CD14-positive monocyte (primary cell): ENCODE measurements around the gene SNX9. TPM values are rescaled to one million over a fixed set of nuclear protein-coding genes. Genes with fewer than 3 reads are reported as not detected.

Experiments
- DNase-seq, 3 donors: peaks; one replicate each; pipeline ENCODE4 v3.0.0-alpha.2; 2011 to 2022
- H2AFZ ChIP-seq: 2 replicates; pipeline ENCODE4 v1.6.0; 2012; ENCODE audit warnings: mild to moderate bottlenecking, low read depth, low read length, inconsistent platforms; ENCODE audit not compliant: insufficient read depth, poor library complexity, severe bottlenecking
- H3K27ac ChIP-seq, 2 donors: 1 replicate in 1 of 2; 2 replicates in 1 of 2; pipeline ENCODE4 v1.5.1; 2012 to 2013; ENCODE audit warnings: low read length in 2 of 2, control low read depth in 1 of 2, inconsistent platforms in 1 of 2, low read depth in 1 of 2, mild to moderate bottlenecking in 1 of 2
- H3K27me3 ChIP-seq, 2 donors: one replicate each; pipeline versions ENCODE4 v1.6.0 to v1.6.1; 2011 to 2013; ENCODE audit warnings: low read length in 2 of 2; ENCODE audit not compliant: control insufficient read depth in 2 of 2, insufficient read depth in 2 of 2
- H3K36me3 ChIP-seq, 2 donors: replicated peaks in 1 of 2; 1 replicate in 1 of 2; 2 replicates in 1 of 2; pipeline versions ENCODE4 v1.5.1 to v1.6.1; 2012 to 2013; ENCODE audit warnings: low read length in 2 of 2, control low read depth in 1 of 2, inconsistent platforms in 1 of 2, mild to moderate bottlenecking in 1 of 2; ENCODE audit not compliant: insufficient read depth in 2 of 2, control insufficient read depth in 1 of 2
- H3K4me1 ChIP-seq, 2 donors: 1 replicate in 1 of 2; 2 replicates in 1 of 2; pipeline versions ENCODE4 v1.5.1 to v1.6.1; 2012 to 2013; ENCODE audit warnings: low read length in 2 of 2, control low read depth in 1 of 2, inconsistent platforms in 1 of 2, mild to moderate bottlenecking in 1 of 2, moderate library complexity in 1 of 2; ENCODE audit not compliant: insufficient read depth in 2 of 2, control insufficient read depth in 1 of 2
- H3K4me2 ChIP-seq: replicated peaks from 2 replicates; pipeline ENCODE3; 2012; ENCODE audit warnings: low read length, moderate library complexity, mild to moderate bottlenecking; ENCODE audit not compliant: poor library complexity, severe bottlenecking; ENCODE audit errors: extremely low read depth
- H3K4me3 ChIP-seq, 3 experiments: fragments of 200-600 bp in 1 of 3; sonication (generic) in 1 of 3; replicated peaks in 1 of 3; 1 replicate in 2 of 3; 2 replicates in 1 of 3; pipeline ENCODE4 v1.5.1; 2011 to 2013; ENCODE audit warnings: low read length in 3 of 3, mild to moderate bottlenecking in 3 of 3, control low read depth in 2 of 3, low read depth in 2 of 3, inconsistent platforms in 1 of 3, moderate library complexity in 1 of 3
- H3K79me2 ChIP-seq: 2 replicates; pipeline ENCODE4 v1.6.0; 2012; ENCODE audit warnings: mild to moderate bottlenecking, control low read depth, inconsistent platforms, low read length, moderate library complexity; ENCODE audit not compliant: insufficient read depth
- H3K9ac ChIP-seq: 2 replicates; pipeline ENCODE4 v1.6.0; 2017; ENCODE audit warnings: low read length, mild to moderate bottlenecking; ENCODE audit not compliant: insufficient read depth, poor library complexity, severe bottlenecking
- H3K9me3 ChIP-seq, 2 donors: replicated peaks in 1 of 2; 1 replicate in 1 of 2; 2 replicates in 1 of 2; pipeline versions ENCODE4 v1.5.1 to v1.6.1; 2012 to 2013; ENCODE audit warnings: low read length in 2 of 2, control low read depth in 1 of 2; ENCODE audit not compliant: control insufficient read depth in 1 of 2, insufficient read depth in 1 of 2
- H4K20me1 ChIP-seq: 2 replicates; pipeline ENCODE4 v1.6.0; 2012; ENCODE audit warnings: mild to moderate bottlenecking, low read length, control low read depth, moderate library complexity; ENCODE audit not compliant: insufficient read depth
- H3K27ac Mint-ChIP-seq, 7 donors: one replicate each; pipeline ENCODE4 v1.8.0; 2020; ENCODE audit warnings: mild to moderate bottlenecking in 7 of 7, mixed read lengths in 7 of 7, moderate library complexity in 6 of 7, inconsistent platforms in 2 of 7
- H3K27me3 Mint-ChIP-seq, 3 donors: one replicate each; pipeline ENCODE4 v1.8.0; 2021 to 2022; ENCODE audit warnings: low read depth in 3 of 3, mild to moderate bottlenecking in 3 of 3, mixed read lengths in 3 of 3, moderate library complexity in 3 of 3, inconsistent platforms in 1 of 3
- H3K36me3 Mint-ChIP-seq, 2 donors: one replicate each; pipeline ENCODE4 v1.8.0; 2020; ENCODE audit warnings: mixed read lengths in 2 of 2, inconsistent platforms in 1 of 2, mild to moderate bottlenecking in 1 of 2
- H3K4me1 Mint-ChIP-seq: one replicate; pipeline ENCODE4 v1.8.0; 2020; ENCODE audit warnings: mild to moderate bottlenecking, mixed read lengths
- H3K4me3 Mint-ChIP-seq, 2 donors: one replicate each; pipeline ENCODE4 v1.8.0; 2020; ENCODE audit warnings: mild to moderate bottlenecking in 2 of 2, mixed read lengths in 2 of 2, moderate library complexity in 1 of 2
- H3K9me3 Mint-ChIP-seq, 7 donors: one replicate each; pipeline ENCODE4 v1.8.0; 2020 to 2022; ENCODE audit warnings: mixed read lengths in 7 of 7, mild to moderate bottlenecking in 6 of 7, moderate library complexity in 6 of 7, inconsistent platforms in 2 of 7
- CTCF ChIP-seq: fragments of 200-600 bp; IDR thresholded peaks from one replicate; pipeline ENCODE4 v1.8.0; 2022; ENCODE audit warnings: antibody characterized with exemption, mild to moderate bottlenecking
- WGBS: methylation state at CpG from one replicate; pipeline ENCODE4 v1.1.5; 2013; ENCODE audit warnings: missing lambda C conversion rate; ENCODE audit not compliant: insufficient coverage; 5-methylcytosine and 5-hydroxymethylcytosine counted together
- intact Hi-C, 2 donors: fragments of 100-400 bp; cut with micrococcal nuclease; formaldehyde crosslinking; loops; one replicate each; pipeline versions ENCODE4 v1.15.0 to v1.15.1; 2023
- polyA plus RNA-seq, 3 donors: library from polyadenylated mRNA; depleted of rRNA in 1 of 3; unstranded in 2 of 3; stranded (reverse) in 1 of 3; fragments of 300-500 nt in 2 of 3; fragments of >200 nt in 1 of 3; fragmentation: Illumina TruSeq in 2 of 3; gene quantifications; 1 replicate in 2 of 3; 2 replicates in 1 of 3; pipeline ENCODE4 v1.2.3, GENCODE V29; 2012 to 2021

SNX9 gene
- polyA plus RNA-seq, 3 donors: 5.5 to 8.1 (median 7.2) TPM

- no peaks in the 10 kb centered on the region for H3K27me3 ChIP-seq
- H3K9me3 ChIP-seq: no peaks in the 10 kb centered on the region
- H3K4me2 ChIP-seq: no peak overlapping the region
- H3K4me1 Mint-ChIP-seq: no peaks in the 10 kb centered on the region
- intact Hi-C loops: no loop called here
- peaks cover 46 to 67% of the 10 kb centered on the region in 2 donors for H3K36me3 Mint-ChIP-seq
- no peaks in the 10 kb centered on the region for H3K79me2 ChIP-seq
- H3K4me3 ChIP-seq: no peak overlapping the region
- no peak for TF ChIP-seq CTCF
- no peak overlapping the region for H3K27ac Mint-ChIP-seq
- no peak for DNase-seq
- no peaks in the 10 kb centered on the region for H3K27me3 Mint-ChIP-seq
- peaks cover 29 to 95% of the 10 kb centered on the region in 2 donors for H3K36me3 ChIP-seq
- WGBS: no CpG with 5 or more reads among the region's 2 CpGs
- no peak overlapping the region for H2AFZ ChIP-seq
- no peaks in the 10 kb centered on the region for H3K4me1 ChIP-seq
- no peaks in the 10 kb centered on the region for H3K9me3 Mint-ChIP-seq
- H4K20me1 ChIP-seq: no peaks in the 10 kb centered on the region
- no peak overlapping the region for H3K9ac ChIP-seq
- no peak overlapping the region for H3K27ac ChIP-seq
- H3K4me3 Mint-ChIP-seq: no peak overlapping the region
Measured at GRCh38 chr6:157935786-157936185, 112.7 kb downstream of the SNX9 start.

GRCh38 chr6:157937318-157937717 is 114.3 kb downstream of the SNX9 start:
- H3K4me1 ChIP-seq: no peaks in the 10 kb centered on the region
- H3K9ac ChIP-seq: no peak overlapping the region
- no peak overlapping the region for H3K27ac Mint-ChIP-seq
- H3K27me3 Mint-ChIP-seq: no peaks in the 10 kb centered on the region
- H3K79me2 ChIP-seq: no peaks in the 10 kb centered on the region
- no peak overlapping the region for H2AFZ ChIP-seq
- TF ChIP-seq CTCF: no peak
- H4K20me1 ChIP-seq: no peaks in the 10 kb centered on the region
- H3K4me3 ChIP-seq: no peak overlapping the region
- no peak overlapping the region for H3K4me2 ChIP-seq
- H3K9me3 Mint-ChIP-seq: no peaks in the 10 kb centered on the region
- no peaks in the 10 kb centered on the region for H3K4me1 Mint-ChIP-seq
- peaks cover 30 to 96% of the 10 kb centered on the region in 2 donors for H3K36me3 ChIP-seq
- no peak overlapping the region for H3K27ac ChIP-seq
- DNase-seq: no peak
- no peaks in the 10 kb centered on the region for H3K9me3 ChIP-seq
- no peak overlapping the region for H3K4me3 Mint-ChIP-seq
- no peaks in the 10 kb centered on the region for H3K27me3 ChIP-seq
- H3K36me3 Mint-ChIP-seq: peaks cover 56 to 67% of the 10 kb centered on the region in 2 donors
- no CpG with 5 or more reads among the region's 3 CpGs for WGBS
- intact Hi-C loops: no loop called here
